ENCODE results near the gene NALCN.
A peak's percentile ranks its signal among the peaks of the same experiment; 100 is the strongest.

The NALCN gene

DNA sequence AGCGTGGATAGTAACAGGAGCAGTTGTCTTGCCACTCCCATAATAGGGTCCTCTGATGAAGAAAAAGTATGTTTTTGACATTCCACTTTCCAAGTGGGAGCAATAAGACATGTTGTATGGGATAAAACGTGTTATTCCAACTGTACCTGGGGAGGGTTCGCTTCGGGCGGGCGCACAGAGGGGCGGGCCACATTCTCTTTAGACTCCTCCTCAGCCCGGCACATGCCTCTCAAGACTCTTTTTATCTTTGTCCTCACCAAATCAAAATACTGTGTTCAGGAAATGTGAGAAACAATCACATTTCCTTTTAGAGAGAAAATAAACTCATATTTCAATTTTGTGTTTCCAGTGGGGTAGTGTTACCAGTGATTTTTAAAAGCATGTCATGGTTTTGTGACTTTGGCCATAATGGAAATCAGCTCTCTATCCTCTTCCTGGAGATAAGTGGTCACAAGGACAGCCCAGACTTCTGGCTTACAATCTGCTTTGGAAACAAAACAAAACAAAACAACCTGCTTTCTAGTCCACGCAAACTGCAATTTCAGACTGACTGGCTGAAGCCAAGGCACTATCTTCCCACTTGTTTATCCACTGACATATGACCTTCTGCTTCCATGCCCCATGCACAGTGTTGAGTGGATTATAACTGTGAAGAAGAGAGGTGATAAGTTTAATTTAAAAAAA, 276.1 kb downstream of the NALCN start:
- Histone ChIP-seq H4K20me1 (ENCODE audit: insufficient read depth, low read length) (no peaks in the 10 kb centered on the region), H3K9ac (ENCODE audit: low read length) (no peak overlapping the region; the same call in 1 of the 2 replicates), H3K27me3 (ENCODE audit: low read depth, low read length) (peaks cover 24% of the 10 kb centered on the region), H3K36me3 (replicated peaks; ENCODE audit: low read depth, low read length) (no peaks in the 10 kb centered on the region), H3K4me2 (ENCODE audit: low read length) (peak overlapping the region; percentile 83), H2AFZ (ENCODE audit: low read depth, low read length) (no peak overlapping the region), H3K4me3 (ENCODE audit: low read length) (peak overlapping the region; percentile 55), H3K9me3 (ENCODE audit: insufficient read depth, low read length) (no peaks in the 10 kb centered on the region), H3K4me1 (ENCODE audit: low read length) (peaks cover 30% of the 10 kb centered on the region), H3K79me2 (ENCODE audit: low read length) (no peaks in the 10 kb centered on the region), H3K27ac (ENCODE audit: low read length) (peak overlapping the region; percentile 18; the same call in 1 of the 2 replicates)
- no peak for TF ChIP-seq EZH2phosphoT487 (IDR thresholded peaks at IDR 0.05; ENCODE audit: low read depth)
- TF ChIP-seq, protein P1, sequence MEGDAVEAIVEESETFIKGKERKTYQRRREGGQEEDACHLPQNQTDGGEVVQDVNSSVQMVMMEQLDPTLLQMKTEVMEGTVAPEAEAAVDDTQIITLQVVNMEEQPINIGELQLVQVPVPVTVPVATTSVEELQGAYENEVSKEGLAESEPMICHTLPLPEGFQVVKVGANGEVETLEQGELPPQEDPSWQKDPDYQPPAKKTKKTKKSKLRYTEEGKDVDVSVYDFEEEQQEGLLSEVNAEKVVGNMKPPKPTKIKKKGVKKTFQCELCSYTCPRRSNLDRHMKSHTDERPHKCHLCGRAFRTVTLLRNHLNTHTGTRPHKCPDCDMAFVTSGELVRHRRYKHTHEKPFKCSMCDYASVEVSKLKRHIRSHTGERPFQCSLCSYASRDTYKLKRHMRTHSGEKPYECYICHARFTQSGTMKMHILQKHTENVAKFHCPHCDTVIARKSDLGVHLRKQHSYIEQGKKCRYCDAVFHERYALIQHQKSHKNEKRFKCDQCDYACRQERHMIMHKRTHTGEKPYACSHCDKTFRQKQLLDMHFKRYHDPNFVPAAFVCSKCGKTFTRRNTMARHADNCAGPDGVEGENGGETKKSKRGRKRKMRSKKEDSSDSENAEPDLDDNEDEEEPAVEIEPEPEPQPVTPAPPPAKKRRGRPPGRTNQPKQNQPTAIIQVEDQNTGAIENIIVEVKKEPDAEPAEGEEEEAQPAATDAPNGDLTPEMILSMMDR (IDR thresholded peaks at IDR 0.05; ENCODE audit: low read depth, low read length), result no peak

DNA sequence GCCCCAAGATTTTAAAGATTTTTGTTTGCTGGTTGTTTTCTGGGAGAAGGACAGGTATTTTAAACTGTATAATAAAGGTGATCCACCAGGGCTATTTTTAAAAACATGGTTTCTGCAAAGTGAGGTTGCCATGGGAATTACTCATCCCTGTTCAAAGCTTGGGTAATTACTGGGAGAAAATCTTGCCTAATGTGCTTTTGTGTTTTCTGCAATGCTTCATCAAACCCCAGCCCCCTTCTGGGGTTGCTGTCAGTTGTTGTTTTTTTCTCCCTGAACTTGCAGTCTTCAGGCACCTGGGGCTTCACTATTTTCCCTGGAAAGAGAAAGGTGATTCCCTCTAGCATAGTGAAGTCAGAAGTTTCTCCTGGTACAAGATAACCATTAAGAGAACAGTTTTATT, 277.2 kb downstream of the NALCN start:
- H3K4me2 ChIP-seq (ENCODE audit: low read length), result peak overlapping the region; percentile 83
- H3K4me3 ChIP-seq (ENCODE audit: low read length), result peak overlapping the region; percentile 55
- no peak overlapping the region for H2AFZ ChIP-seq (ENCODE audit: low read depth, low read length)
- no peak overlapping the region for H3K27ac ChIP-seq (ENCODE audit: low read length)
- H3K4me1 ChIP-seq (ENCODE audit: low read length), result peaks cover 30% of the 10 kb centered on the region
- peaks cover 24% of the 10 kb centered on the region for H3K27me3 ChIP-seq (ENCODE audit: low read depth, low read length)
- no peaks in the 10 kb centered on the region for H4K20me1 ChIP-seq (ENCODE audit: insufficient read depth, low read length)
- TF ChIP-seq, protein P1 (IDR thresholded peaks at IDR 0.05; ENCODE audit: low read depth, low read length), result no peak
- no peak for TF ChIP-seq EZH2phosphoT487 (IDR thresholded peaks at IDR 0.05; ENCODE audit: low read depth)
- no peaks in the 10 kb centered on the region for H3K36me3 ChIP-seq (replicated peaks; ENCODE audit: low read depth, low read length)
- H3K79me2 ChIP-seq (ENCODE audit: low read length), result no peaks in the 10 kb centered on the region
- H3K9ac ChIP-seq (ENCODE audit: low read length), result 0 out of 2 replicates have a peak overlapping the region, but pooled peaks have one; percentile 10
- no peaks in the 10 kb centered on the region for H3K9me3 ChIP-seq (ENCODE audit: insufficient read depth, low read length)

DNA sequence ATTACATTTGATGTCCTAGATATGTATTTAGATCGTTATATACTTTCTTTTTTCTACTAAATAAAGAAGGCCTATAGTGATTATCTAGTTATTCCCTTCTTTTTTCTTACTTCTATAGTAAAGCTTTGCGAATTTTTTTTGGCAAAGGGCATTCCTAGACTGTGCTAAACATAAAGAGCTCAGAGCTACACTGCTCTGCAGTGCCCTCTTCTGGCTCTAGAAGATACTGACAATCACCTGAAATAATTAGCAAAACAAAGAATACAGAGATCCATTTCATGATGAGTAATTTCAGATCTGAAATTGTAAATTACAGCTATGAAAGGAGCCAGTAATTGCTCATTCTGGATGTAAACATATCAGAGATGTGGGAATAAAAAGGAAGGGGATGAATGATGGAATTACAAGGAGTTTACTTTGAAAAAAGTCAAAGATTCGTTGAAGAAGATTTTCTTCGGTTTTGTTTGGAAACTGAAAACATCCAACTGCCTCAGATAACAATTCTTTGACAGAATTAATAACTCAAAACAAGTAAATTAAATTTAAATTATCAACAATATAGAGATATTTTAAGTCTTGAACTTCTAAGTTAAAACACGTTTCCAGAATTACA, 288.5 kb downstream of the NALCN start:
- TF ChIP-seq, protein P1 (IDR thresholded peaks at IDR 0.05; ENCODE audit: low read depth, low read length), result peak; percentile 89
- TF ChIP-seq EZH2phosphoT487 (IDR thresholded peaks at IDR 0.05; ENCODE audit: low read depth), result no peak
- Histone ChIP-seq H2AFZ (ENCODE audit: low read depth, low read length) (no peak overlapping the region), H4K20me1 (ENCODE audit: insufficient read depth, low read length) (no peaks in the 10 kb centered on the region), H3K27me3 (ENCODE audit: low read depth, low read length) (peaks cover 24% of the 10 kb centered on the region), H3K4me2 (ENCODE audit: low read length) (no peak overlapping the region), H3K9ac (ENCODE audit: low read length) (no peak overlapping the region), H3K9me3 (ENCODE audit: insufficient read depth, low read length) (no peaks in the 10 kb centered on the region), H3K36me3 (replicated peaks; ENCODE audit: low read depth, low read length) (no peaks in the 10 kb centered on the region), H3K4me3 (ENCODE audit: low read length) (no peak overlapping the region), H3K79me2 (ENCODE audit: low read length) (no peaks in the 10 kb centered on the region), H3K4me1 (ENCODE audit: low read length) (peaks cover 9% of the 10 kb centered on the region), H3K27ac (ENCODE audit: low read length) (no peak overlapping the region)

DNA sequence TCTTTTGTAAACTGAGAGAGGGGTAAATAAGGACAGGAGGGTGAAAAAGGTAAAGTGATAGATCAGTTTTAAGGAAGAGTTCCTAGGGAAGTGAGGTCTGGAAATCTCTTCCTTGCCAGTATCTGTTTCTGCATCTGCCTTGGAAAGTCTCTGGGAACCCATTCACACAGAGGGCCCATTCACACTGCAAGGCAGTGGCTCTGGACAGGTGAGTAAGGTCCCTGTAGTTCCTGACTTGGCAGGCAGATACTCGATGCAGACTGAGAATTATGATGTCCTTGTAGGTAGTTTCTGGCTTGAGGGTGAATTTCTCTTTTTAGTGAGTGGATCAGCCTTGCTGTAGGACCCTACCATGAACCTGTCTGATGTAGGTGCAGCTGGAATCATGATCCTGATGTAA, 293.3 kb downstream of the NALCN start:
- no peaks in the 10 kb centered on the region for H4K20me1 ChIP-seq (ENCODE audit: insufficient read depth, low read length)
- H3K9ac ChIP-seq (ENCODE audit: low read length), result no peak overlapping the region
- TF ChIP-seq, protein P1 (IDR thresholded peaks at IDR 0.05; ENCODE audit: low read depth, low read length), result no peak
- no peak for TF ChIP-seq EZH2phosphoT487 (IDR thresholded peaks at IDR 0.05; ENCODE audit: low read depth)
- H3K79me2 ChIP-seq (ENCODE audit: low read length), result no peaks in the 10 kb centered on the region
- no peaks in the 10 kb centered on the region for H3K9me3 ChIP-seq (ENCODE audit: insufficient read depth, low read length)
- no peak overlapping the region for H3K27ac ChIP-seq (ENCODE audit: low read length)
- H3K4me3 ChIP-seq (ENCODE audit: low read length), result no peak overlapping the region
- no peak overlapping the region for H2AFZ ChIP-seq (ENCODE audit: low read depth, low read length)
- H3K27me3 ChIP-seq (ENCODE audit: low read depth, low read length), result peaks cover 2% of the 10 kb centered on the region; the same call in 1 of the 2 replicates
- H3K4me1 ChIP-seq (ENCODE audit: low read length), result peaks cover 9% of the 10 kb centered on the region
- no peak overlapping the region for H3K4me2 ChIP-seq (ENCODE audit: low read length)
- no peaks in the 10 kb centered on the region for H3K36me3 ChIP-seq (replicated peaks; ENCODE audit: low read depth, low read length)

All from OCI-LY3 (cell line).